Mesodermal cell (in vitro differentiated cells): ENCODE measurements around the gene COL1A1.
A peak's percentile ranks its signal among the peaks of the same experiment; 100 is the strongest.

Source experiments
- H3K27ac ChIP-seq: 2 replicates; pipeline ENCODE4 v1.7.0; 2013; ENCODE audit warnings: mild to moderate bottlenecking, low read depth, low read length, moderate library complexity; ENCODE audit not compliant: severe bottlenecking
- H3K36me3 ChIP-seq: 2 replicates; pipeline ENCODE4 v1.7.1; 2013; ENCODE audit warnings: mild to moderate bottlenecking, low read length, moderate library complexity; ENCODE audit not compliant: control insufficient read depth, insufficient read depth
- H3K4me1 ChIP-seq: one replicate; pipeline ENCODE4 v1.7.1; 2013; ENCODE audit warnings: mild to moderate bottlenecking, low read length; ENCODE audit not compliant: insufficient read depth, control insufficient read depth, poor library complexity, severe bottlenecking
- H3K4me3 ChIP-seq: 2 replicates; pipeline ENCODE4 v1.7.0; 2013; ENCODE audit warnings: low read length, control low read depth, mild to moderate bottlenecking; ENCODE audit not compliant: insufficient read depth, poor library complexity, severe bottlenecking; ENCODE audit errors: extremely low read depth
- H3K9me3 ChIP-seq: 2 replicates; pipeline ENCODE4 v1.7.1; 2013; ENCODE audit warnings: mild to moderate bottlenecking, low read length, moderate library complexity; ENCODE audit not compliant: control insufficient read depth
- WGBS, 2 experiments: methylation state at CpG; one replicate each; pipeline ENCODE4 v1.1.5; 2013; ENCODE audit warnings: missing lambda C conversion rate in 2 of 2; ENCODE audit not compliant: insufficient coverage in 2 of 2; 5-methylcytosine and 5-hydroxymethylcytosine counted together

The COL1A1 gene

DNA sequence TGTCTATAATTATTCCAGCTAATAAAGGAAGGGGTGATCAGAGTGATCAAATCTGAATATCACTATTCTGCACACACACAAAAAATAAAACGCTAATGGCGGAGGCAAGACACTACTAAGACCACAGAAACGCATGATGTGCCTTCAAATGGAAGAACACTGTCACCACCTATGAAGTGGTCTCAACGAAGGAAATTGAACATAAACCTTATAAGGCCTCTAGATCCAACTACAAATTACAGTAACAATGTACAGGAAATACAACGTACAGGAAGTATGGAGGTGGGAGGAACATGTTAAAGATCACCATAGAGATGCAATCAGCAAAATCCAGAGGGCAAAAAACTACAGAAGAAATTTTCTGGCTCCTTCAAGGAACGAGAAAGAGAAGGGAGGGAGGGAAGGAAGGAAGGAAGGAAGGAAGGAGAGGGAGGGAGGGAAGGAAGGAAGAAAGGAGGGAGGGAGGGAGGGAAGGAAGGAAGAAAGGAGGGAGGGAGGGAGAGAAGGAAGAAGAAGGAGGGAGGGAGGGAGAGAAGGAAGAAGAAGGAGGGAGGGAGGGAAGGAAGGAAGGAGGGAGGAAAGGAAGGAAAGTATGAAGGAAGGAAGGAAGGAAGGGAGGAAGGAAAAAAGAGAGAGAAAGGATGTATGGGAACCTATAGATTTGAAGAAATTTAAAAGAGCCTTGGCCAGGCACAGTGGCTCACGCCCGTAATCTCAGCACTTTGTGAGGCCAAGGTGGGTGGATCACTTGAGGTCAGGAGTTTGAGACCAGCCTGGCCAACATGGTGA is 38.8 kb downstream of the COL1A1 start:
- Histone ChIP-seq H3K4me3 (no peak overlapping the region), H3K9me3 (no peaks in the 10 kb centered on the region), H3K27ac (no peak overlapping the region), H3K4me1 (peaks cover 9% of the 10 kb centered on the region), H3K36me3 (no peaks in the 10 kb centered on the region)
- WGBS, 2 experiments = 91 to 100% methylated on average over 5 of the region's 8 CpGs

DNA sequence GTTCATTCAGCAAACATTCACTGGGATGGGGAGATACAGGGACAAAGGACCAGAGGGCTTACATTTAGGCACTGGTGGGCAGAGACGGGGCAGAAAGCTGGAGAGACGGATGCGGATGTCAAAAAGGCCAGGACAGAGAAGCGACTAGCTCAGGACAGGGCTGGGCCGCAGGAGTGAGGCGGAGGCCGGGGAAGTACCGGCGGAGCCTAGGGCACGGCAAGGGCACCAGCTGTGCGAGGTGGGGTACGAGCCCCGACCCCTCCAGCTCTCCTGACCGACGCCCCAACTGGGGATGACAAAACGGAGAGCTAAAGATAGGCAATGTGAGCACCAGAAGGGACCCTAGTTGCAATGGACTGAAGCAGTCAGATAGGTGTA is 39.5 kb downstream of the COL1A1 start:
- WGBS, 2 experiments = 80 to 82% methylated on average over 13 to 16 of the region's 16 CpGs
- Histone ChIP-seq H3K27ac (peak overlapping the region; percentile 47), H3K4me3 (no peak overlapping the region)

DNA sequence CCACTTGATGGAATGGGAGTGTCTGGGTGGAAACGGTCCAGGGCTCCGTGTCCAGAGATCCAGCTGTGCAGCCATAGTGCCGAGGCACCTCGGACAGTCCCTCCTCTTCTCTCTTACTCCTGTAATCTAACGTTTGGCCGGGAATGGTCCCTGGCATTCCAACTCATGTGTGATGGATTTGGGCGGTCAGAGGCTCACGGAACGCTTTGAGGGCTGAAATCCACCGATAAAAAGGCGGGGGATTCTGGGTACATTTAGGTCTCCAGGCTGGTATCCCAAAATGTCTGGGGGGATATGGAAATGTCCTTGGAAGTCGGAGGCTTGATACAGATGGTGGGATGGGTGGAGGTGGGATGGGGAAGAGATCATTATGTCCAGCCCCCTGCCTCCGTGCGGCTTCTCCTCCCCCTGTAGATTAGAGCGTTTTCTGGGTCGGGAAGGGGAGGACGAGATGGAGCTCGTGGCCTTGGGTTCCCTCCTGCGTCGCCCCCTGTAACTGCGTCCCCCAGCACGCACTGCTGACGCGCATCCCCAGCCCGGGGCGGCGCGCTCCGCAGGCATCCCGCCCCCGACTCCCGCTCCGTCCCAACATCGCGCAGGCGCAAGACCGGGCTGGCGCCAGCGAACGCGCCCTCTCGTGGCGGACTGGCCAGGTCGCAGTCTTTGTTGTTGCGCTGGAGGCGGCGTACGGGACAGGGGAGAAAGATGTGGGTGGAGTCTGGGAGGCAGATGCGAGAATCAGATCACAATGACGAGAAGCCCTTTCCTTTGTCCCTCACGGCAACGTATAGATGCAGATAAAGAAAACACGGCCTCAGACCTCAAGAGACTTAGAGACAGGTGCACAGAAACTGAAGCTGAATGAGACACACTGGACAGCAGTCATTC is 40.2 kb downstream of the COL1A1 start:
- H3K9me3 ChIP-seq = no peaks in the 10 kb centered on the region
- H3K4me3 ChIP-seq = peak overlapping the region; percentile 35
- peak overlapping the region; percentile 66 for H3K27ac ChIP-seq
- H3K4me1 ChIP-seq = peaks cover 7% of the 10 kb centered on the region
- no peaks in the 10 kb centered on the region for H3K36me3 ChIP-seq
- 3% methylated on average over 27 to 34 of the region's 53 CpGs for WGBS, 2 experiments

More for the DNA sequence above, 39.5 kb downstream of the COL1A1 start:
- Histone ChIP-seq H3K4me1 (peaks cover 9% of the 10 kb centered on the region), H3K9me3 (no peaks in the 10 kb centered on the region), H3K36me3 (no peaks in the 10 kb centered on the region)

DNA sequence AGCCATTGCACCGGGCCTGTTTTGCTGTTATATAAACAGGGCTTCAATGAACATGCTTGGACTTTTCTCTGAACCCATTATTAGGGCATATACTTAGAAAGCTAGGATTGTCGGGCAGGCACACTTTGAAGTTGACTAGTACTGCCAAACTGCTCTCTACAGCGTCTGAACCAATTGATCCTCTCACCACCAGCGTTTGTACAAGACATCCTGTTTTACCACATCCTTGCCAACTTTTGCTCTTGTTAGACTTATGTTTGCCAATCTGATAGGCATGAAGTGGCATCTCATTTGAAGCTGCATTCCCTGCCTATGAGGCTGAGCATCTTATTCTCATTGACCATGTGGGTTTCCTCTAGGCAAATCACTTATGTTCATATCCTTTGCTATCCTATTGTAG is 43.5 kb downstream of the COL1A1 start:
- Histone ChIP-seq H3K27ac (no peak overlapping the region), H3K36me3 (no peaks in the 10 kb centered on the region), H3K9me3 (no peaks in the 10 kb centered on the region), H3K4me1 (peaks cover 18% of the 10 kb centered on the region), H3K4me3 (no peak overlapping the region)
- 85 to 93% methylated on average over 4 of the region's 4 CpGs for WGBS, 2 experiments

GRCh38 chr17:50155115-50155819 is 46.2 kb downstream of the COL1A1 start:
- no peak overlapping the region for H3K27ac ChIP-seq
- no peak overlapping the region for H3K4me3 ChIP-seq
- no peaks in the 10 kb centered on the region for H3K9me3 ChIP-seq
- 93 to 100% methylated on average over 1 to 3 of the region's 8 CpGs for WGBS, 2 experiments
- H3K4me1 ChIP-seq = peaks cover 25% of the 10 kb centered on the region
- H3K36me3 ChIP-seq = no peaks in the 10 kb centered on the region

GRCh38 chr17:50154604-50155003 is 46.8 kb downstream of the COL1A1 start:
- no CpG with 5 or more reads among the region's 1 CpG for WGBS, 2 experiments
- H3K9me3 ChIP-seq = no peaks in the 10 kb centered on the region
- no peak overlapping the region for H3K27ac ChIP-seq
- no peaks in the 10 kb centered on the region for H3K36me3 ChIP-seq
- peaks cover 25% of the 10 kb centered on the region for H3K4me1 ChIP-seq
- no peak overlapping the region for H3K4me3 ChIP-seq

- Histone ChIP-seq H3K4me3 (no peak overlapping the region), H3K36me3 (no peaks in the 10 kb centered on the region), H3K27ac (no peak overlapping the region), H3K9me3 (no peaks in the 10 kb centered on the region), H3K4me1 (peaks cover 25% of the 10 kb centered on the region)
- WGBS, 2 experiments = 95 to 96% methylated on average over 11 to 13 of the region's 16 CpGs
These were observed 47.5 kb downstream of the COL1A1 start for GRCh38 chr17:50153650-50154575.

DNA sequence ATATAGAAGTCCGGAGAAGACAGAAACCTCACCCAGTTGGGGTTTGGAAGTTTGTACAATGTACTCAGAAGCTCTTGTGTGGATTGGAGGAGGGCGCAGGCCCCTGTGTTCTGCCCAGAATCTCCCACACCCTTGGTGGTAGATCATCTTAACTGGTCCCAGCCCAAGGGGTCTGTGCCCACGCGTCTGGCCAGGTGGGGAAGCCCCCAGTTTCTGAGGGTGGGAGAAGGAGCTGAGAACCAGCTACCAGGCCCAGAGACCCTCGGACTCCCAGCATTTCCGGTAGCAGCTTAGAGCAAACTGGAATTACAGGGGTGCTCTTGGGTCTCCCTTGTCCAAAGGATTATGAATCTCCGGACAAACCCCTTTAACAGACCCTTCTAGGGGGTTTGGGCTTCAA is 48.7 kb downstream of the COL1A1 start:
- Histone ChIP-seq H3K36me3 (no peaks in the 10 kb centered on the region), H3K4me1 (peaks cover 30% of the 10 kb centered on the region), H3K27ac (peak overlapping the region; percentile 79), H3K9me3 (no peaks in the 10 kb centered on the region), H3K4me3 (no peak overlapping the region)
- 80 to 89% methylated on average over 3 to 4 of the region's 7 CpGs for WGBS, 2 experiments

GRCh38 chr17:50151937-50152547 is 49.4 kb downstream of the COL1A1 start:
- Histone ChIP-seq H3K4me3 (peak overlapping the region; percentile 90), H3K4me1 (peaks cover 37% of the 10 kb centered on the region), H3K36me3 (peaks cover 1% of the 10 kb centered on the region), H3K27ac (peak overlapping the region; percentile 79), H3K9me3 (no peaks in the 10 kb centered on the region)
- WGBS, 2 experiments = 0 to 3% methylated on average over 4 to 9 of the region's 12 CpGs
